Astrocyte (in vitro differentiated cells and primary cell): ENCODE results near the gene CNTN6. TPM values are rescaled to one million over a fixed set of nuclear protein-coding genes. Genes with fewer than 3 reads are reported as not detected.

ENCODE experiments used
- DNase-seq: peaks from one replicate; pipeline ENCODE4 v3.0.0-alpha.2; 2010; ENCODE audit warnings: low read depth
- FAIRE-seq: peaks from 2 replicates; lab custom pipeline; 2011; peaks lifted over from hg19 to GRCh38; lab: Jason Lieb, UNC
- H2AFZ ChIP-seq: 2 replicates; pipeline ENCODE4 v1.6.0; 2012; ENCODE audit warnings: low read depth, low read length, inconsistent platforms
- H3K27ac ChIP-seq: 2 replicates; pipeline ENCODE4 v1.5.1; 2011; ENCODE audit warnings: low read depth, low read length, inconsistent platforms
- H3K27me3 ChIP-seq: 2 replicates; pipeline ENCODE4 v1.6.0; 2011; ENCODE audit warnings: low read length, inconsistent platforms; ENCODE audit not compliant: insufficient read depth
- H3K36me3 ChIP-seq: 2 replicates; pipeline ENCODE4 v1.5.1; 2011; ENCODE audit warnings: low read length, inconsistent platforms; ENCODE audit not compliant: insufficient read depth
- H3K4me1 ChIP-seq: 2 replicates; pipeline ENCODE4 v1.5.1; 2011; ENCODE audit warnings: low read length, inconsistent platforms; ENCODE audit not compliant: insufficient read depth
- H3K4me2 ChIP-seq: 2 replicates; pipeline ENCODE4 v1.6.0; 2012; ENCODE audit warnings: low read length, inconsistent platforms
- H3K4me3 ChIP-seq: 2 replicates; pipeline ENCODE4 v1.5.1; 2011; ENCODE audit warnings: low read depth, mild to moderate bottlenecking, low read length, inconsistent platforms; ENCODE audit not compliant: insufficient read depth
- H3K79me2 ChIP-seq: 2 replicates; pipeline ENCODE4 v1.6.0; 2012; ENCODE audit warnings: mild to moderate bottlenecking, low read length, inconsistent platforms; ENCODE audit not compliant: insufficient read depth
- H3K9ac ChIP-seq: 2 replicates; pipeline ENCODE4 v1.6.0; 2012; ENCODE audit warnings: mild to moderate bottlenecking, low read length, inconsistent platforms
- H3K9me3 ChIP-seq: 2 replicates; pipeline ENCODE4 v1.5.1; 2012; ENCODE audit warnings: low read depth, mild to moderate bottlenecking, low read length, inconsistent platforms; ENCODE audit not compliant: insufficient read depth
- H4K20me1 ChIP-seq: 2 replicates; pipeline ENCODE4 v1.6.0; 2012; ENCODE audit warnings: low read length, inconsistent platforms; ENCODE audit not compliant: insufficient read depth
- H3K27ac Mint-ChIP-seq: one replicate; pipeline ENCODE4 v1.8.0; 2021; ENCODE audit warnings: mild to moderate bottlenecking, mixed read lengths; ENCODE audit not compliant: unreplicated experiment
- H3K27me3 Mint-ChIP-seq: one replicate; pipeline ENCODE4 v1.8.0; 2021; ENCODE audit warnings: low read depth, mixed read lengths; ENCODE audit not compliant: unreplicated experiment
- H3K36me3 Mint-ChIP-seq: one replicate; pipeline ENCODE4 v1.8.0; 2021; ENCODE audit warnings: low read depth, mixed read lengths; ENCODE audit not compliant: unreplicated experiment
- H3K4me1 Mint-ChIP-seq: one replicate; pipeline ENCODE4 v1.8.0; 2021; ENCODE audit warnings: low read depth, mixed read lengths; ENCODE audit not compliant: unreplicated experiment
- H3K4me3 Mint-ChIP-seq: one replicate; pipeline ENCODE4 v1.8.0; 2021; ENCODE audit warnings: mild to moderate bottlenecking, moderate library complexity, mixed read lengths; ENCODE audit not compliant: unreplicated experiment
- H3K9me3 Mint-ChIP-seq: one replicate; pipeline ENCODE4 v1.8.0; 2021; ENCODE audit warnings: mild to moderate bottlenecking, mixed read lengths; ENCODE audit not compliant: unreplicated experiment
- EZH2 ChIP-seq: IDR thresholded peaks from 2 replicates; pipeline ENCODE4 v1.6.1; 2012; ENCODE audit warnings: mild to moderate bottlenecking, low read length, inconsistent platforms; ENCODE audit not compliant: insufficient read depth
- total RNA-seq: library from RNA; stranded (reverse); gene quantifications from 2 replicates; pipeline ENCODE4 v1.2.1, GENCODE V29; 2021
- TF ChIP-seq, protein P1 (sequence below): IDR thresholded peaks from 2 replicates; pipeline ENCODE4 v1.5.1; 2011; ENCODE audit warnings: low read depth, mild to moderate bottlenecking, inconsistent platforms, low read length, moderate library complexity; ENCODE audit not compliant: insufficient read depth

Gene CNTN6
- total RNA-seq, 1 donor from 2014 or later = not detected

DNA sequence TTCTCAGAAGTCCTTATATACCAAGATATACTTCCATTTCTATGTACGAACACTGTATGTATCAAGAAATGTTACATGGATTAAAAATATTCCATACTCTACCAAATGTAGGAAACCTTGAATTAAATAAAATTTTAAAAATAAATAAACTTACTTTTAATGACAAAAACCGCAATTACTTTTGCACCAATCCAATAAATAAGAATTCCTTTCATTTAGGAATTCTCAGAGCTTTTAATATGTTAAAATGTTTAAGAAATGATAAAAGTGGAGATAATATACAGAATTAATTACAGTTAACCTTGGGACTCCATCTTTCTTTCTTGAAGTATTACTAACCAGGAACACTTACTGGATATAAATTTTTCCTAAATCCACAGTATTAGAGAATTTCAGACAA is 272.7 kb downstream of the CNTN6 start:
- H4K20me1 ChIP-seq = no peaks in the 10 kb centered on the region
- Mint-ChIP-seq H3K9me3 (no peaks in the 10 kb centered on the region), H3K27me3 (no peaks in the 10 kb centered on the region), H3K4me3 (no peak overlapping the region), H3K27ac (no peak overlapping the region), H3K36me3 (no peaks in the 10 kb centered on the region), H3K4me1 (no peaks in the 10 kb centered on the region)
- FAIRE-seq (no peak), DNase-seq (no peak)
- H3K4me2 ChIP-seq = no peak overlapping the region
- TF ChIP-seq EZH2 = no peak
- TF ChIP-seq, protein P1, sequence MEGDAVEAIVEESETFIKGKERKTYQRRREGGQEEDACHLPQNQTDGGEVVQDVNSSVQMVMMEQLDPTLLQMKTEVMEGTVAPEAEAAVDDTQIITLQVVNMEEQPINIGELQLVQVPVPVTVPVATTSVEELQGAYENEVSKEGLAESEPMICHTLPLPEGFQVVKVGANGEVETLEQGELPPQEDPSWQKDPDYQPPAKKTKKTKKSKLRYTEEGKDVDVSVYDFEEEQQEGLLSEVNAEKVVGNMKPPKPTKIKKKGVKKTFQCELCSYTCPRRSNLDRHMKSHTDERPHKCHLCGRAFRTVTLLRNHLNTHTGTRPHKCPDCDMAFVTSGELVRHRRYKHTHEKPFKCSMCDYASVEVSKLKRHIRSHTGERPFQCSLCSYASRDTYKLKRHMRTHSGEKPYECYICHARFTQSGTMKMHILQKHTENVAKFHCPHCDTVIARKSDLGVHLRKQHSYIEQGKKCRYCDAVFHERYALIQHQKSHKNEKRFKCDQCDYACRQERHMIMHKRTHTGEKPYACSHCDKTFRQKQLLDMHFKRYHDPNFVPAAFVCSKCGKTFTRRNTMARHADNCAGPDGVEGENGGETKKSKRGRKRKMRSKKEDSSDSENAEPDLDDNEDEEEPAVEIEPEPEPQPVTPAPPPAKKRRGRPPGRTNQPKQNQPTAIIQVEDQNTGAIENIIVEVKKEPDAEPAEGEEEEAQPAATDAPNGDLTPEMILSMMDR = no peak
- no peak overlapping the region for H3K4me3 ChIP-seq
- H3K79me2 ChIP-seq = no peaks in the 10 kb centered on the region
- no peak overlapping the region for H3K9ac ChIP-seq
- H3K27ac ChIP-seq = no peak overlapping the region
- no peaks in the 10 kb centered on the region for H3K9me3 ChIP-seq
- H3K4me1 ChIP-seq = no peaks in the 10 kb centered on the region
- no peak overlapping the region for H2AFZ ChIP-seq
- no peaks in the 10 kb centered on the region for H3K27me3 ChIP-seq
- H3K36me3 ChIP-seq = no peaks in the 10 kb centered on the region

DNA sequence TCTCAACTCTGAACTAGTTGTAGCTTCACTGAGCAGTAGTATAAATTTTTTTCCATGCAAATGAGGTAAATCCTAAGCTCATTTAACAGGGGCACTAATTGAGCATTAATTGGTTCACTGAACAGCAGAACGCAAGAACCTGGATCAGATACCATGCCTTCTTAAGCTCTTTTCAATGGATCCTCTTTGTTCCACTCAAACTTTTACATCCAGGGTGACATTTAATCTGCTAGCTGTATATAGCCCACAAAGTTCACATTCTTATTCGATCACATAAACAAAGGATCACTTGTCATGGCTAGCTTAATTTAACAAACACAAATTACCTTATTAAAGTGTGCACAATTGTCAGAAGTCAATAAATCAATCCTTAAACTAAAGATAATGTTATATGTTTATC is 281.6 kb downstream of the CNTN6 start:
- no peak overlapping the region for H3K27ac ChIP-seq
- Mint-ChIP-seq H3K27me3 (no peaks in the 10 kb centered on the region), H3K9me3 (no peaks in the 10 kb centered on the region), H3K4me3 (no peak overlapping the region), H3K36me3 (no peaks in the 10 kb centered on the region), H3K27ac (no peak overlapping the region), H3K4me1 (no peaks in the 10 kb centered on the region)
- no peaks in the 10 kb centered on the region for H3K36me3 ChIP-seq
- no peak overlapping the region for H3K9ac ChIP-seq
- no peak for DNase-seq
- no peak overlapping the region for H3K4me2 ChIP-seq
- H3K79me2 ChIP-seq = no peaks in the 10 kb centered on the region
- no peaks in the 10 kb centered on the region for H3K9me3 ChIP-seq
- H3K27me3 ChIP-seq = no peaks in the 10 kb centered on the region
- H4K20me1 ChIP-seq = no peaks in the 10 kb centered on the region
- H3K4me3 ChIP-seq = no peak overlapping the region
- H2AFZ ChIP-seq = no peak overlapping the region
- FAIRE-seq = no peak
- no peak for TF ChIP-seq EZH2
- TF ChIP-seq, protein P1 = no peak
- H3K4me1 ChIP-seq = no peaks in the 10 kb centered on the region

DNA sequence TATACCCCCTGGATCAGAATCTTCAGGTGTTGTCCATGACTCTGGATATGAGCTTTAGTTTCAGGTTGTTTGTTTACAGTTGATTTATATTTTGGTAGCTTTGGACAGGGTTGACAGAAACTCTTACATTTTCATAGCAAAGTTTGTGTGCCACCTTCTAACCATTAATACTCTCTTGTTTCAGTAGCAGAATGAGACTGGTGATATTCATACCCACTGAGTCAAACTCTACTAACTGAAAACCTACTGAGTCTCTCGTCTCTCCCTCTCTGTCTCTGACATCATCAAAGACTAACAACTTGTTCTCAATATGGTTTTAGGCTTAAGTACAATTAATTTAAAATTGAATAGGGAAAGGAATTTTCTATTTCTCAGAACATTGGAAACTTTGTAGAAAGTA is 282.3 kb downstream of the CNTN6 start:
- no peaks in the 10 kb centered on the region for H3K4me1 ChIP-seq
- H3K4me3 Mint-ChIP-seq = no peak overlapping the region
- no peaks in the 10 kb centered on the region for H3K27me3 Mint-ChIP-seq
- no peak overlapping the region for H3K27ac ChIP-seq
- FAIRE-seq (no peak), DNase-seq (no peak)
- H3K9ac ChIP-seq = no peak overlapping the region
- H3K27me3 ChIP-seq = no peaks in the 10 kb centered on the region
- no peaks in the 10 kb centered on the region for H3K79me2 ChIP-seq
- H3K4me2 ChIP-seq = no peak overlapping the region
- TF ChIP-seq EZH2 = no peak
- TF ChIP-seq, protein P1 = no peak
- no peaks in the 10 kb centered on the region for H3K36me3 ChIP-seq
- no peaks in the 10 kb centered on the region for H3K36me3 Mint-ChIP-seq
- H3K9me3 Mint-ChIP-seq = no peaks in the 10 kb centered on the region
- H3K4me1 Mint-ChIP-seq = no peaks in the 10 kb centered on the region
- no peak overlapping the region for H2AFZ ChIP-seq
- H3K4me3 ChIP-seq = no peak overlapping the region
- H4K20me1 ChIP-seq = no peaks in the 10 kb centered on the region
- no peaks in the 10 kb centered on the region for H3K9me3 ChIP-seq
- no peak overlapping the region for H3K27ac Mint-ChIP-seq
